Small intestine (tissue), 7 donors: Measurements from ENCODE around the gene ELMO1. TPM values are rescaled to one million over a fixed set of nuclear protein-coding genes. Genes with fewer than 3 reads are reported as not detected.

Experiments used
- DNase-seq, 2 donors: peaks; one replicate each; pipeline versions ENCODE4 v3.0.0 to v3.0.0-alpha.2; 2013
- FAIRE-seq: peaks from 2 replicates; lab custom pipeline; 2012; peaks lifted over from hg19 to GRCh38; lab: Jason Lieb, UNC
- H3K27ac ChIP-seq, 3 donors: one replicate each; pipeline ENCODE4 v1.5.1; 2013; ENCODE audit warnings: low read length in 2 of 3, mild to moderate bottlenecking in 2 of 3, control low read depth in 1 of 3, inconsistent platforms in 1 of 3, low read depth in 1 of 3, moderate library complexity in 1 of 3
- H3K27me3 ChIP-seq, 3 donors: one replicate each; pipeline ENCODE4 v1.6.1; 2013; ENCODE audit warnings: low read length in 3 of 3, inconsistent platforms in 1 of 3; ENCODE audit not compliant: control insufficient read depth in 3 of 3, insufficient read depth in 3 of 3
- H3K36me3 ChIP-seq, 3 donors: one replicate each; pipeline ENCODE4 v1.6.1; 2013; ENCODE audit warnings: low read length in 3 of 3, inconsistent platforms in 1 of 3, low read depth in 1 of 3, mild to moderate bottlenecking in 1 of 3, moderate library complexity in 1 of 3; ENCODE audit not compliant: control insufficient read depth in 3 of 3, insufficient read depth in 2 of 3
- H3K4me1 ChIP-seq, 3 donors: one replicate each; pipeline ENCODE4 v1.6.1; 2013; ENCODE audit warnings: low read length in 2 of 3, inconsistent platforms in 1 of 3, low read depth in 1 of 3, mild to moderate bottlenecking in 1 of 3, moderate library complexity in 1 of 3; ENCODE audit not compliant: control insufficient read depth in 3 of 3, insufficient read depth in 2 of 3
- H3K4me3 ChIP-seq, 3 donors: one replicate each; pipeline ENCODE4 v1.5.1; 2013; ENCODE audit warnings: low read length in 3 of 3, control low read depth in 1 of 3, inconsistent platforms in 1 of 3, low read depth in 1 of 3, mild to moderate bottlenecking in 1 of 3, moderate library complexity in 1 of 3
- H3K9me3 ChIP-seq, 2 donors: one replicate each; pipeline ENCODE4 v1.6.1; 2013; ENCODE audit warnings: low read depth in 1 of 2, low read length in 1 of 2; ENCODE audit not compliant: control insufficient read depth in 2 of 2, insufficient read depth in 1 of 2
- WGBS, 3 donors: extraction: QIAGEN DNeasy Blood & Tissue Kit; methylation state at CpG; one replicate each; pipeline ENCODE4 v1.1.7; 2013; 5-methylcytosine and 5-hydroxymethylcytosine counted together
- polyA plus RNA-seq, 4 donors: library from polyadenylated mRNA; stranded (reverse) in 3 of 4; unstranded in 1 of 4; fragments of 200-250 nt in 3 of 4; fragments of 120-200 nt in 1 of 4; gene quantifications; one replicate each; pipeline versions ENCODE4 v1.2.1 to v1.2.3, GENCODE V29; 2013
- donor health status: healthy with polysubstance abuse.
- donor health status: control.
- donor health status: control.
- donor health status: Bipolar disorder and iron deficiency.
- donor health status: healthy.

The ELMO1 gene
- polyA plus RNA-seq, 4 donors: 1.8 to 9.3 (median 7.3) TPM

GRCh38 chr7:37033141-37033540 lies 415.5 kb downstream of the ELMO1 start:
- Histone ChIP-seq H3K9me3 (peaks cover 0 to 2% of the 10 kb centered on the region in 2 donors), H3K4me3 (no peak overlapping the region), H3K4me1 (peaks cover 0 to 17% (median 7%) of the 10 kb centered on the region in 3 donors), H3K36me3 (no peaks in the 10 kb centered on the region), H3K27ac (no peak overlapping the region), H3K27me3 (no peaks in the 10 kb centered on the region)
- WGBS, 3 donors: 88 to 92% (median 91%) methylated on average over 8 of the region's 8 CpGs
- DNase-seq: no peak
- FAIRE-seq: no peak

GRCh38 chr7:37032258-37032601 lies 416.4 kb downstream of the ELMO1 start:
- DNase-seq (no peak), FAIRE-seq (no peak)
- no peaks in the 10 kb centered on the region for H3K27me3 ChIP-seq
- H3K27ac ChIP-seq: peak overlapping the region in 2 of 3 donors; percentile 59 to 60
- H3K4me3 ChIP-seq: no peak overlapping the region
- H3K36me3 ChIP-seq: no peaks in the 10 kb centered on the region
- peaks cover 0 to 17% (median 7%) of the 10 kb centered on the region in 3 donors for H3K4me1 ChIP-seq
- H3K9me3 ChIP-seq: no peaks in the 10 kb centered on the region
- WGBS, 3 donors: 91 to 97% (median 94%) methylated on average over 4 of the region's 4 CpGs

GRCh38 chr7:37031571-37032257 lies 416.9 kb downstream of the ELMO1 start:
- Histone ChIP-seq H3K27me3 (no peaks in the 10 kb centered on the region), H3K36me3 (no peaks in the 10 kb centered on the region), H3K4me1 (peaks cover 0 to 17% (median 7%) of the 10 kb centered on the region in 3 donors), H3K27ac (peak overlapping the region in 2 of 3 donors; percentile 59 to 74), H3K9me3 (no peaks in the 10 kb centered on the region), H3K4me3 (no peak overlapping the region)
- FAIRE-seq (no peak), DNase-seq (peak; percentile 84 to 91)
- WGBS, 3 donors: 16 to 33% (median 24%) methylated on average over 9 of the region's 9 CpGs

GRCh38 chr7:37028909-37029440 lies 419.7 kb downstream of the ELMO1 start:
- FAIRE-seq (no peak), DNase-seq (no peak)
- Histone ChIP-seq H3K27ac (no peak overlapping the region), H3K36me3 (no peaks in the 10 kb centered on the region), H3K27me3 (no peaks in the 10 kb centered on the region), H3K9me3 (no peaks in the 10 kb centered on the region), H3K4me1 (peaks cover 0 to 17% (median 7%) of the 10 kb centered on the region in 3 donors), H3K4me3 (no peak overlapping the region)
- 85 to 88% (median 86%) methylated on average over 5 of the region's 5 CpGs for WGBS, 3 donors

GRCh38 chr7:37027557-37028341 lies 420.9 kb downstream of the ELMO1 start:
- no peak overlapping the region for H3K4me3 ChIP-seq
- no peaks in the 10 kb centered on the region for H3K27me3 ChIP-seq
- no peak overlapping the region for H3K27ac ChIP-seq
- H3K36me3 ChIP-seq: no peaks in the 10 kb centered on the region
- DNase-seq (no peak), FAIRE-seq (no peak)
- 84 to 95% (median 91%) methylated on average over 6 of the region's 6 CpGs for WGBS, 3 donors
- no peaks in the 10 kb centered on the region for H3K9me3 ChIP-seq
- H3K4me1 ChIP-seq: peaks cover 0 to 16% (median 7%) of the 10 kb centered on the region in 3 donors

GRCh38 chr7:37027104-37027503 lies 421.6 kb downstream of the ELMO1 start:
- no peaks in the 10 kb centered on the region for H3K27me3 ChIP-seq
- H3K36me3 ChIP-seq: no peaks in the 10 kb centered on the region
- no peak overlapping the region for H3K27ac ChIP-seq
- DNase-seq (no peak), FAIRE-seq (no peak)
- H3K9me3 ChIP-seq: no peaks in the 10 kb centered on the region
- H3K4me1 ChIP-seq: peaks cover 0 to 10% (median 3%) of the 10 kb centered on the region in 3 donors
- no peak overlapping the region for H3K4me3 ChIP-seq
- WGBS, 3 donors: 71 to 85% (median 72%) methylated on average over 1 of the region's 1 CpG

GRCh38 chr7:37018954-37019353 lies 429.7 kb downstream of the ELMO1 start:
- 88 to 95% (median 91%) methylated on average over 2 of the region's 2 CpGs for WGBS, 3 donors
- no peak overlapping the region for H3K4me3 ChIP-seq
- H3K36me3 ChIP-seq: no peaks in the 10 kb centered on the region
- no peak for FAIRE-seq
- H3K27me3 ChIP-seq: no peaks in the 10 kb centered on the region
- no peak for DNase-seq
- peaks cover 0 to 6% of the 10 kb centered on the region in 2 donors for H3K9me3 ChIP-seq
- no peak overlapping the region for H3K27ac ChIP-seq
- H3K4me1 ChIP-seq: peaks cover 0 to 7% (median 0%) of the 10 kb centered on the region in 3 donors

GRCh38 chr7:37016064-37016878 lies 432.4 kb downstream of the ELMO1 start:
- H3K36me3 ChIP-seq: no peaks in the 10 kb centered on the region
- H3K27ac ChIP-seq: no peak overlapping the region
- peak in 1 of 2 donors; percentile 41 for DNase-seq
- H3K4me1 ChIP-seq: peaks cover 0 to 7% (median 0%) of the 10 kb centered on the region in 3 donors
- no peak for FAIRE-seq
- H3K9me3 ChIP-seq: peaks cover 0 to 6% of the 10 kb centered on the region in 2 donors
- no peaks in the 10 kb centered on the region for H3K27me3 ChIP-seq
- no peak overlapping the region for H3K4me3 ChIP-seq
- 82 to 84% (median 84%) methylated on average over 10 of the region's 10 CpGs for WGBS, 3 donors
